Body of pancreas (tissue), 4 donors: ENCODE results near the gene HDDC3.

Source experiments
- POLR2A ChIP-seq, 3 donors: fragments of 450-650 bp; IDR thresholded peaks; one replicate each; pipeline ENCODE4 v1.6.1; 2016; ENCODE audit warnings: antibody characterized with exemption in 3 of 3, mild to moderate bottlenecking in 2 of 3
- TF ChIP-seq, protein P1 (sequence below), 7 experiments: fragments of 450-650 bp in 4 of 7; fragments of 200-600 bp in 3 of 7; sonication (generic) in 3 of 7; IDR thresholded peaks; one replicate each; pipeline ENCODE4 v1.5.1; 2016 to 2019; ENCODE audit warnings: antibody characterized with exemption in 7 of 7

DNA sequence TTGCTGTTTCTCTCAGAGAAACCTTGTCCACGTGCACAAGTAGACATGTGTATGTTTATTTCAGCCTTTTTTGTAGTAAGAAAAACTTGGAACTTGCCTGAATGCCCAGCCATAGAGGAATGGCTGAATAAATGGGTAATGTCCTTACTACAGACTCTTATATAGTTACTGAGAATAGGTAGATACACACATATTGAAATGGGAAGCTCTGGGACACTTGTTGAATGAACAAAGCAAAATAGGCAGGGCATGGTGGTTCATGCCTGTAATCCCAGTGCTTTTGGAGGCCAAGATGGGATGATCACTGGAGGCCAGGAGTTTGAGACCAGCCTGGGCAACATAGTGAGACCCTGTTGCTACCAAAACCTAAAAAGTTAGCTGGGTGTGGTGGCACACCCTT is 4.5 kb upstream of the HDDC3 start:
- TF ChIP-seq, protein P1, sequence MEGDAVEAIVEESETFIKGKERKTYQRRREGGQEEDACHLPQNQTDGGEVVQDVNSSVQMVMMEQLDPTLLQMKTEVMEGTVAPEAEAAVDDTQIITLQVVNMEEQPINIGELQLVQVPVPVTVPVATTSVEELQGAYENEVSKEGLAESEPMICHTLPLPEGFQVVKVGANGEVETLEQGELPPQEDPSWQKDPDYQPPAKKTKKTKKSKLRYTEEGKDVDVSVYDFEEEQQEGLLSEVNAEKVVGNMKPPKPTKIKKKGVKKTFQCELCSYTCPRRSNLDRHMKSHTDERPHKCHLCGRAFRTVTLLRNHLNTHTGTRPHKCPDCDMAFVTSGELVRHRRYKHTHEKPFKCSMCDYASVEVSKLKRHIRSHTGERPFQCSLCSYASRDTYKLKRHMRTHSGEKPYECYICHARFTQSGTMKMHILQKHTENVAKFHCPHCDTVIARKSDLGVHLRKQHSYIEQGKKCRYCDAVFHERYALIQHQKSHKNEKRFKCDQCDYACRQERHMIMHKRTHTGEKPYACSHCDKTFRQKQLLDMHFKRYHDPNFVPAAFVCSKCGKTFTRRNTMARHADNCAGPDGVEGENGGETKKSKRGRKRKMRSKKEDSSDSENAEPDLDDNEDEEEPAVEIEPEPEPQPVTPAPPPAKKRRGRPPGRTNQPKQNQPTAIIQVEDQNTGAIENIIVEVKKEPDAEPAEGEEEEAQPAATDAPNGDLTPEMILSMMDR (IDR thresholded peaks at IDR 0.05) = no peak
- no peak for TF ChIP-seq POLR2A (IDR thresholded peaks at IDR 0.05)
